ENCODE measurements around the gene C7. TPM values are rescaled to one million over a fixed set of nuclear protein-coding genes. Genes with fewer than 3 reads are reported as not detected.

The C7 gene
- total and polyA plus RNA-seq, 2 of the 13 experiments (the other 11 are each of a cell fraction or from before 2014, with no cell fraction given), result 1.7 to 3.5 TPM

- no peak for ATAC-seq
- H3K9ac ChIP-seq (ENCODE audit: insufficient read depth, low read depth, low read length), result no peak overlapping the region
- peaks cover 15% of the 10 kb centered on the region for H3K9me3 ChIP-seq (ENCODE audit: low read length)
- H3K4me3 ChIP-seq (replicated peaks in 1 of 3; ENCODE audit: insufficient read depth in 1 of 3, low read depth in 2 of 3, low read length in 3 of 3), result no peak overlapping the region
- no peak overlapping the region for H3K27ac ChIP-seq (ENCODE audit: extremely low read length, insufficient read depth, low read length)
- peak; percentile 47; the same call in 1 of the 2 replicates for TF ChIP-seq MAFF (IDR thresholded peaks at IDR 0.05; ENCODE audit: low read depth, low read length)
- TF ChIP-seq MAFK (conservative IDR thresholded peaks at IDR 0.05 in 1 of 2, IDR thresholded peaks at IDR 0.05 in 1 of 2; ENCODE audit: low read length in 2 of 2), result peak in 1 of 2 experiments; percentile 52; a peak in 1 of 4 replicates
- no peak for TF ChIP-seq NFE2L2 (IDR thresholded peaks at IDR 0.05; ENCODE audit: low read length)
- 43% methylated on average over 1 of the region's 1 CpG for WGBS (ENCODE audit: low lambda C conversion rate)
- no peak for DNase-seq (ENCODE audit: low spot score)
- H3K4me1 ChIP-seq (ENCODE audit: insufficient read depth, low read length), result no peaks in the 10 kb centered on the region
- in situ Hi-C loops (cut with HindIII; ENCODE audit: extremely low pct_ligation_motif_present, low pct_unique_long_range_greater_than_20kb), result no loop called here
- no peak overlapping the region for H3K4me2 ChIP-seq (ENCODE audit: low read depth, low read length)
- no peaks in the 10 kb centered on the region for H3K79me2 ChIP-seq (ENCODE audit: insufficient read depth, low read length)
- POLR2A ChIA-PET, result no interaction called here
- no peak overlapping the region for H2AFZ ChIP-seq (ENCODE audit: low read length)
- H4K20me1 ChIP-seq (ENCODE audit: insufficient read depth, low read length), result no peaks in the 10 kb centered on the region
- intact Hi-C loops (cut with micrococcal nuclease; ENCODE audit: unreplicated experiment), result no loop called here
- FAIRE-seq, result no peak
- no peaks in the 10 kb centered on the region for H3K27me3 ChIP-seq (ENCODE audit: control insufficient read depth in 1 of 2, insufficient read depth in 2 of 2, low read length in 2 of 2)
- no peaks in the 10 kb centered on the region for H3K36me3 ChIP-seq (replicated peaks in 1 of 2; ENCODE audit: control insufficient read depth in 1 of 2, insufficient read depth in 2 of 2, low read length in 2 of 2)
- BruUV-seq (replicated peaks), result no TSS peak
- CTCF ChIA-PET (ENCODE audit: low intra/inter-chr PET ratio, low total read pairs), result no interaction called here
Measured at GRCh38 chr5:40960037-40960436, 50.7 kb downstream of the C7 start.

GRCh38 chr5:40962207-40962955 lies 53.1 kb downstream of the C7 start:
- POLR2A ChIA-PET, result no interaction called here
- no peaks in the 10 kb centered on the region for H3K4me1 ChIP-seq (ENCODE audit: insufficient read depth, low read length)
- intact Hi-C loops (cut with micrococcal nuclease; ENCODE audit: unreplicated experiment) (no loop called here), in situ Hi-C loops (cut with HindIII; ENCODE audit: extremely low pct_ligation_motif_present, low pct_unique_long_range_greater_than_20kb) (no loop called here)
- H2AFZ ChIP-seq (ENCODE audit: low read length), result no peak overlapping the region
- H3K9me3 ChIP-seq (ENCODE audit: low read length), result peaks cover 15% of the 10 kb centered on the region
- WGBS (ENCODE audit: low lambda C conversion rate), result 11% methylated on average over 4 of the region's 4 CpGs
- no peak overlapping the region for H3K27ac ChIP-seq (ENCODE audit: extremely low read length, insufficient read depth, low read length)
- no TSS peak for BruUV-seq (replicated peaks)
- H3K79me2 ChIP-seq (ENCODE audit: insufficient read depth, low read length), result no peaks in the 10 kb centered on the region
- ATAC-seq (no peak), FAIRE-seq (no peak), DNase-seq (ENCODE audit: low spot score) (no peak)
- H3K36me3 ChIP-seq (replicated peaks in 1 of 2; ENCODE audit: control insufficient read depth in 1 of 2, insufficient read depth in 2 of 2, low read length in 2 of 2), result no peaks in the 10 kb centered on the region
- no peak overlapping the region for H3K9ac ChIP-seq (ENCODE audit: insufficient read depth, low read depth, low read length)
- H4K20me1 ChIP-seq (ENCODE audit: insufficient read depth, low read length), result no peaks in the 10 kb centered on the region
- no peaks in the 10 kb centered on the region for H3K27me3 ChIP-seq (ENCODE audit: control insufficient read depth in 1 of 2, insufficient read depth in 2 of 2, low read length in 2 of 2)
- CTCF ChIA-PET (ENCODE audit: low intra/inter-chr PET ratio, low total read pairs), result no interaction called here
- no peak overlapping the region for H3K4me2 ChIP-seq (ENCODE audit: low read depth, low read length)
- H3K4me3 ChIP-seq (replicated peaks in 1 of 3; ENCODE audit: insufficient read depth in 1 of 3, low read depth in 2 of 3, low read length in 3 of 3), result no peak overlapping the region
- no peak for TF ChIP-seq AGO2 (optimal IDR thresholded peaks at IDR 0.05; ENCODE audit: low read depth, low read length)
- no peak for TF ChIP-seq PPARG (CRISPR knock-in tag; conservative IDR thresholded peaks at IDR 0.05)
- no peak for TF ChIP-seq ZNF383 (CRISPR knock-in tag; IDR thresholded peaks at IDR 0.05; ENCODE audit: borderline replicate concordance)
- no peak for TF ChIP-seq ZC3H13 (CRISPR knock-in tag; IDR thresholded peaks at IDR 0.05)
- no peak for TF ChIP-seq ZGPAT (CRISPR knock-in tag; IDR thresholded peaks at IDR 0.05)
- no peak for TF ChIP-seq ZNF503 (CRISPR knock-in tag; IDR thresholded peaks at IDR 0.05)
- no peak for TF ChIP-seq EED (CRISPR knock-in tag; IDR thresholded peaks at IDR 0.05)
- no peak for TF ChIP-seq CBX1 (IDR thresholded peaks at IDR 0.05; ENCODE audit: low read depth)
- TF ChIP-seq NR1H2 (CRISPR knock-in tag; IDR thresholded peaks at IDR 0.05; ENCODE audit: borderline replicate concordance, low read depth), result no peak
- TF ChIP-seq ZNF354B (CRISPR knock-in tag; IDR thresholded peaks at IDR 0.05), result no peak
- TF ChIP-seq ZNF30 (CRISPR knock-in tag; IDR thresholded peaks at IDR 0.05), result no peak
- TF ChIP-seq ZFP1 (CRISPR knock-in tag; IDR thresholded peaks at IDR 0.05), result no peak
- TF ChIP-seq SNRNP70 (IDR thresholded peaks at IDR 0.05; ENCODE audit: low read depth, low read length), result no peak
